ENCODE data around the gene TFAP2C.

DNA sequence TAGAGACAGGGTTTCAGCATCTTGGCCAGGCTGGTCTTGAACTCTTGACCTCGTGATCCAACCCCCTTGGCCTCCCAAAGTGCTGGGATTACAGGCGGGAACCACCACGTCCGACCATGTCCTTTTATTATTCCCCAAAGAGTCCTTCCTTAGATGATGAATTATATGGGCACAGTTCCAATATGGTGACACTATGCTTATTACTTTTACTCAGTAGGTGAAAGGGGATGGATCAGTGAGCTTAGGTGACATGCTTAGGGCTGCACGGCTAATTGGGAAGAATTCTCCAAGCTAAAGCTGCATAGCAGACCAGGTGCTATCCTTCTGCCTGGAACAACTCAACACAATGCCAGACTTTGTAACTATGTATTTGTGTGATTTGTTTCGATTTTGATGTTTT, 38.2 kb upstream of the TFAP2C start:
- TF ChIP-seq, protein P1, sequence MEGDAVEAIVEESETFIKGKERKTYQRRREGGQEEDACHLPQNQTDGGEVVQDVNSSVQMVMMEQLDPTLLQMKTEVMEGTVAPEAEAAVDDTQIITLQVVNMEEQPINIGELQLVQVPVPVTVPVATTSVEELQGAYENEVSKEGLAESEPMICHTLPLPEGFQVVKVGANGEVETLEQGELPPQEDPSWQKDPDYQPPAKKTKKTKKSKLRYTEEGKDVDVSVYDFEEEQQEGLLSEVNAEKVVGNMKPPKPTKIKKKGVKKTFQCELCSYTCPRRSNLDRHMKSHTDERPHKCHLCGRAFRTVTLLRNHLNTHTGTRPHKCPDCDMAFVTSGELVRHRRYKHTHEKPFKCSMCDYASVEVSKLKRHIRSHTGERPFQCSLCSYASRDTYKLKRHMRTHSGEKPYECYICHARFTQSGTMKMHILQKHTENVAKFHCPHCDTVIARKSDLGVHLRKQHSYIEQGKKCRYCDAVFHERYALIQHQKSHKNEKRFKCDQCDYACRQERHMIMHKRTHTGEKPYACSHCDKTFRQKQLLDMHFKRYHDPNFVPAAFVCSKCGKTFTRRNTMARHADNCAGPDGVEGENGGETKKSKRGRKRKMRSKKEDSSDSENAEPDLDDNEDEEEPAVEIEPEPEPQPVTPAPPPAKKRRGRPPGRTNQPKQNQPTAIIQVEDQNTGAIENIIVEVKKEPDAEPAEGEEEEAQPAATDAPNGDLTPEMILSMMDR (IDR thresholded peaks at IDR 0.05) = no peak
- TF ChIP-seq POLR2A (IDR thresholded peaks at IDR 0.05) = no peak
